WTC11 (cell line): ENCODE data around the gene DUSP9. TPM values are rescaled to one million over a fixed set of nuclear protein-coding genes. Genes with fewer than 3 reads are reported as not detected.

Experiments used
- ATAC-seq: fragments of 200-7000 bp; cut with Tn5 transposase; 2 replicates; pipeline ENCODE4 v1.10.0; 2021; ENCODE audit warnings: mild to moderate bottlenecking, moderate library complexity
- CTCF ChIA-PET: fragments of 300-600 bp; sonication (Branson Sonifier 250); formaldehyde crosslinking; loops from one replicate; lab custom pipeline; 2021; ENCODE audit warnings: antibody characterized with exemption; lab: Charles Lee
- POLR2A ChIA-PET: fragments of 350-600 bp; sonication (Branson Sonifier 250); formaldehyde crosslinking; loops from one replicate; lab custom pipeline; 2021; ENCODE audit warnings: antibody characterized with exemption; lab: Charles Lee
- DNase-seq: peaks from one replicate; pipeline ENCODE4 v3.0.0; 2021; ENCODE audit warnings: low spot score
- H3K27ac Mint-ChIP-seq: 2 replicates; pipeline ENCODE4 v1.8.0; 2021; ENCODE audit warnings: mixed read lengths
- H3K27me3 Mint-ChIP-seq: 2 replicates; pipeline ENCODE4 v1.8.0; 2021; ENCODE audit warnings: low read depth, mild to moderate bottlenecking, moderate library complexity, mixed read lengths
- H3K36me3 Mint-ChIP-seq: 2 replicates; pipeline ENCODE4 v1.8.0; 2021; ENCODE audit warnings: mixed read lengths
- H3K4me1 Mint-ChIP-seq: 2 replicates; pipeline ENCODE4 v1.8.0; 2022; ENCODE audit warnings: mixed read lengths
- H3K4me3 Mint-ChIP-seq: 2 replicates; pipeline ENCODE4 v1.8.0; 2021; ENCODE audit warnings: mild to moderate bottlenecking, moderate library complexity, mixed read lengths
- H3K9me3 Mint-ChIP-seq: 2 replicates; pipeline ENCODE4 v1.8.0; 2021; ENCODE audit warnings: mixed read lengths
- ATF3 ChIP-seq: sonication (generic); formaldehyde crosslinking; conservative IDR thresholded peaks from 2 replicates; pipeline ENCODE4 v1.8.1; 2022; ENCODE audit warnings: mild to moderate bottlenecking, missing genetic modification reagents
- E2F1 ChIP-seq: sonication (generic); formaldehyde crosslinking; IDR thresholded peaks from 2 replicates; pipeline ENCODE4 v1.8.0; 2022; ENCODE audit warnings: mild to moderate bottlenecking, missing genetic modification reagents
- E2F4 ChIP-seq: sonication (generic); formaldehyde crosslinking; IDR thresholded peaks from 2 replicates; pipeline ENCODE4 v1.8.1; 2022; ENCODE audit warnings: low read depth, mild to moderate bottlenecking, moderate library complexity, missing genetic modification reagents, borderline replicate concordance
- EMX1 ChIP-seq: fragments of 250-450 bp; sonication (Bioruptor Pico); IDR thresholded peaks from 2 replicates; pipeline ENCODE4 v1.8.0; 2021; ENCODE audit warnings: mild to moderate bottlenecking
- FOXK1 ChIP-seq: sonication (generic); formaldehyde crosslinking; IDR thresholded peaks from 2 replicates; pipeline ENCODE4 v1.8.0; 2022; ENCODE audit warnings: mild to moderate bottlenecking, moderate library complexity, missing genetic modification reagents
- FOXP1 ChIP-seq: sonication (generic); formaldehyde crosslinking; IDR thresholded peaks from 2 replicates; pipeline ENCODE4 v1.8.0; 2022; ENCODE audit warnings: missing genetic modification reagents, mild to moderate bottlenecking, moderate library complexity, borderline replicate concordance
- HMGA2 ChIP-seq: fragments of 250-450 bp; sonication (Bioruptor Pico); IDR thresholded peaks from 2 replicates; pipeline ENCODE4 v1.4.0; 2021; ENCODE audit warnings: mild to moderate bottlenecking, moderate library complexity
- HMGXB4 ChIP-seq: sonication (generic); formaldehyde crosslinking; IDR thresholded peaks from 2 replicates; pipeline ENCODE4 v1.8.1; 2023; ENCODE audit warnings: mild to moderate bottlenecking, moderate library complexity, missing genetic modification reagents
- MXD4 ChIP-seq: fragments of 250-450 bp; sonication (Bioruptor Pico); IDR thresholded peaks from 2 replicates; pipeline ENCODE4 v1.8.0; 2021; ENCODE audit warnings: mild to moderate bottlenecking, moderate library complexity, borderline replicate concordance
- MYBL2 ChIP-seq: sonication (generic); formaldehyde crosslinking; IDR thresholded peaks from 2 replicates; pipeline ENCODE4 v1.8.1; 2023; ENCODE audit warnings: mild to moderate bottlenecking, moderate library complexity, missing genetic modification reagents
- NFYB ChIP-seq: sonication (generic); formaldehyde crosslinking; conservative IDR thresholded peaks from 2 replicates; pipeline ENCODE4 v1.8.0; 2022; ENCODE audit warnings: low read depth, missing genetic modification reagents
- TP53 ChIP-seq: sonication (generic); formaldehyde crosslinking; IDR thresholded peaks from 2 replicates; pipeline ENCODE4 v1.8.1; 2023; ENCODE audit warnings: mild to moderate bottlenecking, missing genetic modification reagents
- USF2 ChIP-seq: sonication (generic); formaldehyde crosslinking; IDR thresholded peaks from 2 replicates; pipeline ENCODE4 v1.8.1; 2023; ENCODE audit warnings: mild to moderate bottlenecking, missing genetic modification reagents, moderate library complexity
- ZNF219 ChIP-seq: sonication (generic); formaldehyde crosslinking; IDR thresholded peaks from 2 replicates; pipeline ENCODE4 v1.8.0; 2023; ENCODE audit warnings: missing genetic modification reagents, mild to moderate bottlenecking, borderline replicate concordance
- ZNF396 ChIP-seq: fragments of 250-450 bp; sonication (Bioruptor Pico); IDR thresholded peaks from 2 replicates; pipeline ENCODE4 v1.8.0; 2021; ENCODE audit warnings: mild to moderate bottlenecking, moderate library complexity, borderline replicate concordance
- ZNF671 ChIP-seq: fragments of 250-450 bp; sonication (Bioruptor Pico); IDR thresholded peaks from 2 replicates; pipeline ENCODE4 v1.8.0; 2021; ENCODE audit warnings: mild to moderate bottlenecking
- total RNA-seq: library from RNA; stranded (reverse); gene quantifications from 3 replicates; pipeline ENCODE4 v1.2.3, GENCODE V29; 2021
- TF ChIP-seq, protein P1 (sequence below): sonication (generic); formaldehyde crosslinking; IDR thresholded peaks from 2 replicates; pipeline ENCODE4 v1.8.1; 2023; ENCODE audit warnings: mild to moderate bottlenecking, missing genetic modification reagents, borderline replicate concordance
- TF ChIP-seq, protein P2 (sequence below): fragments of 250-450 bp; sonication (Bioruptor Pico); IDR thresholded peaks from 2 replicates; pipeline ENCODE4 v1.9.0; 2021; ENCODE audit warnings: mild to moderate bottlenecking

Gene DUSP9
- total RNA-seq, 1 experiment from 2014 or later, result 2.5 TPM

DNA sequence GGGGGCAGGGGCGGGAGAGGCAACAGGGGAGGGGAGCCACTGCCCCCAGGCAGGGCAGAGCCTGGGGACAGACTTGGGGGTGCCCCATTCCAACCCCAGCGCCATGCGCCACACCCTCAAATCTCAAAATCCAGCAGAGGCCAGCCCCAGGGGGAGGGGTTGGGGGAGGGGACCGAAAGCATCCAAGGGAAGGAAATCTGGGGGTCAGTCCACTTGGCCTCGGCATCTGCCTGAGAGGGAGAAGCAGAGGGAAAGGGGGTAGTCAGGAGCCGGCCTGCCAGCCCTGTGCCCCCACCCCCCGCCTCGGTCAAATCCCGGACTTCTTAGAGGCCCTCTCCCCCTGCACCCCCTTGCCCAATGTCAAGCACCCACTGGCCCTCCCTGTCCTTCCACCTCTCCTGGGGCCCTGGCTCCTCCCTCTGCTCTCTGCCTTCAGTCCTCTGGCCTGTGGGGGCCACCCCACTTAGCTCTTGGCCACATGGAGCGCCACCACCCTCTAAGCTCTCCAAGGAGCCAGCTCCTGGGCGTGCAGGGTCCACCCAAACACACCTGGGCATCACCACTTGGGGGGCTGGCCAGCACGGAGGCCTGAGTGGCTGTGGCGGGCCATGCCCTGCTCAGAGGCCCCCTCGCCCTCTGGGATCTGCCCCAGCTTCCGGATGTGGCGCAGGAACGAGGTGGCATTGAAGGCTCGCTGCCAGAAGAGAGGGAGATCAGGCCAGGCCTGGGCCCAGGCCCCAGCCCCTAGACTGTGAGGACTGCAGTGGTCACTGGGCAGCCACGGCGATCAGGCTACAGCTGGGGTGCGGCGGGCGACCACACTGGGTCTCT is 23.1 kb downstream of the DUSP9 start (continued):
- no peak for TF ChIP-seq NFYB (CRISPR knock-in tag)
- no peak for TF ChIP-seq TP53 (CRISPR knock-in tag)
- TF ChIP-seq MYBL2, result no peak
- no peak for TF ChIP-seq FOXP1
- TF ChIP-seq, protein P1, sequence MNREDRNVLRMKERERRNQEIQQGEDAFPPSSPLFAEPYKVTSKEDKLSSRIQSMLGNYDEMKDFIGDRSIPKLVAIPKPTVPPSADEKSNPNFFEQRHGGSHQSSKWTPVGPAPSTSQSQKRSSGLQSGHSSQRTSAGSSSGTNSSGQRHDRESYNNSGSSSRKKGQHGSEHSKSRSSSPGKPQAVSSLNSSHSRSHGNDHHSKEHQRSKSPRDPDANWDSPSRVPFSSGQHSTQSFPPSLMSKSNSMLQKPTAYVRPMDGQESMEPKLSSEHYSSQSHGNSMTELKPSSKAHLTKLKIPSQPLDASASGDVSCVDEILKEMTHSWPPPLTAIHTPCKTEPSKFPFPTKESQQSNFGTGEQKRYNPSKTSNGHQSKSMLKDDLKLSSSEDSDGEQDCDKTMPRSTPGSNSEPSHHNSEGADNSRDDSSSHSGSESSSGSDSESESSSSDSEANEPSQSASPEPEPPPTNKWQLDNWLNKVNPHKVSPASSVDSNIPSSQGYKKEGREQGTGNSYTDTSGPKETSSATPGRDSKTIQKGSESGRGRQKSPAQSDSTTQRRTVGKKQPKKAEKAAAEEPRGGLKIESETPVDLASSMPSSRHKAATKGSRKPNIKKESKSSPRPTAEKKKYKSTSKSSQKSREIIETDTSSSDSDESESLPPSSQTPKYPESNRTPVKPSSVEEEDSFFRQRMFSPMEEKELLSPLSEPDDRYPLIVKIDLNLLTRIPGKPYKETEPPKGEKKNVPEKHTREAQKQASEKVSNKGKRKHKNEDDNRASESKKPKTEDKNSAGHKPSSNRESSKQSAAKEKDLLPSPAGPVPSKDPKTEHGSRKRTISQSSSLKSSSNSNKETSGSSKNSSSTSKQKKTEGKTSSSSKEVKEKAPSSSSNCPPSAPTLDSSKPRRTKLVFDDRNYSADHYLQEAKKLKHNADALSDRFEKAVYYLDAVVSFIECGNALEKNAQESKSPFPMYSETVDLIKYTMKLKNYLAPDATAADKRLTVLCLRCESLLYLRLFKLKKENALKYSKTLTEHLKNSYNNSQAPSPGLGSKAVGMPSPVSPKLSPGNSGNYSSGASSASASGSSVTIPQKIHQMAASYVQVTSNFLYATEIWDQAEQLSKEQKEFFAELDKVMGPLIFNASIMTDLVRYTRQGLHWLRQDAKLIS (CRISPR knock-in tag), result no peak
- no peak for TF ChIP-seq ZNF671 (CRISPR knock-in tag)

- TF ChIP-seq ZNF219, result no peak
- TF ChIP-seq, protein P2, sequence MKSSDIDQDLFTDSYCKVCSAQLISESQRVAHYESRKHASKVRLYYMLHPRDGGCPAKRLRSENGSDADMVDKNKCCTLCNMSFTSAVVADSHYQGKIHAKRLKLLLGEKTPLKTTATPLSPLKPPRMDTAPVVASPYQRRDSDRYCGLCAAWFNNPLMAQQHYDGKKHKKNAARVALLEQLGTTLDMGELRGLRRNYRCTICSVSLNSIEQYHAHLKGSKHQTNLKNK (CRISPR knock-in tag), result no peak
- no peak for TF ChIP-seq ATF3 (CRISPR knock-in tag)
- no peak for TF ChIP-seq E2F4 (CRISPR knock-in tag)
- Mint-ChIP-seq H3K27ac (no peak overlapping the region), H3K36me3 (no peaks in the 10 kb centered on the region), H3K4me3 (no peak overlapping the region), H3K4me1 (peaks cover 9% of the 10 kb centered on the region), H3K27me3 (peaks cover 23% of the 10 kb centered on the region), H3K9me3 (no peaks in the 10 kb centered on the region)
- ChIA-PET POLR2A (no interaction called here), CTCF (interaction anchor here (0.5 to 7.7 kb wide), 8 partner anchors 15 to 227 kb away, joined by 3 to 143 read pairs (median 9); partner anchors contain the start of genes CCNQ and SLC6A8)
- ATAC-seq, result no peak
- DNase-seq, result no peak
These were observed 24.0 kb downstream of the DUSP9 start for GRCh38 chrX:153670748-153671588.

DNA sequence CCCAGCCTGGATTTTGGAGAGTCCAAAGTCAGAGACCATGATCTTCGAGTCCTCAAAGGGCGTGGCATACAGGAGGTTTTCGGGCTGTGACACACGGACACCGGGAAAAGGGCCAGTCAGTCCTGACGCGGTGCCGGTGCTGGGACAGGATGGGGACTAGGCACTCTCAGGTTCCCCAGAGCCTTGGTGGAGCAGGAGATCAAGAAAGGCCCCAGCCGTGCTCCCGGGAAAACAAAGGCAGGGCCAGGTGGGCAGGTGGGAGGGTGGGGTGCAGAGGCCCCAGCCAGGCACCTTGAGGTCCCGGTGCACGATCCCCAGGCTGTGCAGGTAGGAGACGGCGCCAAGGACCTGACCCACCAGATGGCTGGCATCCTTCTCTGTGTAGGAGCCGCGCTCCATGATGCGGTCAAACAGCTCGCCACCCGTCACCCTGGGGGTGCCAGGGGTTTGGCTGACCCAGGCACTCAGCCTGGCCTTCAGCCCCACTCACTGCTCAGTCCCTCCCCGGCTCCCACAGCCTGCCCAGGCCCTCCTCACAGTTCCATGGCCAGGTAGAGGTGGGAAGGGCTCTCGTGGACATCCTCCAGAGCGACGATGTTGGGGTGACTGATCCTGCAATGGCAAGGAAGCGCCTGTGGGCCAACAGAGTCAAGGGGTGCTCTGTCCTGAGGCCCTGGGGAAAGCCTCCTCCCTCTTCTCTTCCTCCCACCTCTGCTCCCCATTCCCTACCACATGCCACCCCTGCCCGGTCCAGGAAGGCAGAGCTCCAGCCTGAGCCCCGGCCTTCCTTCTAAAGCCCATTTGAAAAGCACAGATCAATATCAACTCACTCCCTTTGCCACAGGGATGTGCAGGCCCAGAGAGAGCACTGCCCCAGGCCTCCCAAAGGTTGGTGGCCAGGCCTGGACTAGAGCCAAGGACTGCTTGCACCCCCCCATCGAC is 24.9 kb downstream of the DUSP9 start:
- peaks cover 9% of the 10 kb centered on the region for H3K4me1 Mint-ChIP-seq
- DNase-seq, result no peak
- H3K27ac Mint-ChIP-seq, result no peak overlapping the region
- no peaks in the 10 kb centered on the region for H3K9me3 Mint-ChIP-seq
- H3K4me3 Mint-ChIP-seq, result no peak overlapping the region
- ChIA-PET POLR2A (no interaction called here), CTCF (interaction anchor here (1.4 to 7.7 kb wide), 3 partner anchors 14 to 133 kb away, joined by 4 to 143 read pairs (median 8); partner anchors contain the start of gene SLC6A8)
- no peak for ATAC-seq
- H3K36me3 Mint-ChIP-seq, result no peaks in the 10 kb centered on the region
- H3K27me3 Mint-ChIP-seq, result peaks cover 16% of the 10 kb centered on the region
- no peak for TF ChIP-seq HMGA2 (CRISPR knock-in tag)
- no peak for TF ChIP-seq E2F1 (CRISPR knock-in tag)
- no peak for TF ChIP-seq HMGXB4 (CRISPR knock-in tag)
- TF ChIP-seq FOXK1 (CRISPR knock-in tag), result no peak
- TF ChIP-seq ZNF219, result no peak
- TF ChIP-seq ZNF396 (CRISPR knock-in tag), result no peak
- TF ChIP-seq USF2 (CRISPR knock-in tag), result no peak
- no peak for TF ChIP-seq EMX1 (CRISPR knock-in tag)
- no peak for TF ChIP-seq MXD4 (CRISPR knock-in tag)
